Smooth muscle cell (in vitro differentiated cells): ENCODE measurements around the gene ATG16L1. TPM values are rescaled to one million over a fixed set of nuclear protein-coding genes. Genes with fewer than 3 reads are reported as not detected.
A peak's percentile ranks its signal among the peaks of the same experiment; 100 is the strongest.

ENCODE experiments used
- DNase-seq: peaks from one replicate; lab custom pipeline; 2025; ENCODE audit not compliant: unreplicated experiment; lab: John Stamatoyannopoulos, UW
- H2AFZ ChIP-seq: fragments of 200-600 bp; sonication (generic); 2 replicates; pipeline ENCODE4 v1.6.0; 2016; ENCODE audit warnings: antibody characterized with exemption, low read depth, mild to moderate bottlenecking
- H3F3A ChIP-seq: fragments of 200-600 bp; sonication (generic); 2 replicates; pipeline ENCODE4 v1.6.0; 2017; ENCODE audit warnings: antibody characterized with exemption, low read depth
- H3K27ac ChIP-seq: fragments of 200-600 bp; sonication (generic); 2 replicates; pipeline ENCODE4 v1.5.1; 2016; ENCODE audit warnings: low read depth, mild to moderate bottlenecking
- H3K27me3 ChIP-seq: fragments of 200-600 bp; sonication (generic); 2 replicates; pipeline ENCODE4 v1.6.1; 2016; ENCODE audit warnings: low read depth, mild to moderate bottlenecking
- H3K36me3 ChIP-seq: fragments of 200-600 bp; sonication (generic); 2 replicates; pipeline ENCODE4 v1.5.1; 2016; ENCODE audit warnings: low read depth
- H3K4me1 ChIP-seq: fragments of 200-600 bp; sonication (generic); 2 replicates; pipeline ENCODE4 v1.5.1; 2016; ENCODE audit warnings: low read depth
- H3K4me2 ChIP-seq: fragments of 200-600 bp; sonication (generic); 2 replicates; pipeline ENCODE4 v1.6.0; 2016; ENCODE audit warnings: mild to moderate bottlenecking
- H3K4me3 ChIP-seq: fragments of 200-600 bp; sonication (generic); 2 replicates; pipeline ENCODE4 v1.5.1; 2016; ENCODE audit warnings: mild to moderate bottlenecking
- H3K79me2 ChIP-seq: fragments of 200-600 bp; sonication (generic); 2 replicates; pipeline ENCODE4 v1.6.0; 2016; ENCODE audit warnings: low read depth, mild to moderate bottlenecking
- H3K9ac ChIP-seq: fragments of 200-600 bp; sonication (generic); 2 replicates; pipeline ENCODE4 v1.6.0; 2016; ENCODE audit warnings: low read depth
- H3K9me3 ChIP-seq: fragments of 200-600 bp; sonication (generic); replicated peaks from 2 replicates; pipeline ENCODE4 v1.5.1; 2016; ENCODE audit warnings: low read depth
- H4K20me1 ChIP-seq: fragments of 200-600 bp; sonication (generic); 2 replicates; pipeline ENCODE4 v1.6.0; 2016; ENCODE audit warnings: low read depth
- WGBS: methylation state at CpG from one replicate; pipeline ENCODE4 v1.1.7; 2016; ENCODE audit warnings: low lambda C conversion rate; 5-methylcytosine and 5-hydroxymethylcytosine counted together
- polyA plus RNA-seq: library from polyadenylated mRNA; unstranded; fragments of >200 nt; fragmentation: Nextera tagmentation; extraction: Ambion mirVana; gene quantifications from 2 replicates; pipeline ENCODE4 v1.2.1, GENCODE V29; 2016
- total RNA-seq: library from RNA; depleted of rRNA; stranded (reverse); fragments of >200 nt; gene quantifications from 2 replicates; pipeline ENCODE4 v1.2.3, GENCODE V29; 2014
- TF ChIP-seq, protein P1 (sequence below): fragments of 200-600 bp; sonication (generic); IDR thresholded peaks from 2 replicates; pipeline ENCODE4 v1.5.1; 2017; ENCODE audit warnings: borderline replicate concordance, mild to moderate bottlenecking, antibody characterized with exemption; ENCODE audit not compliant: insufficient read depth, poor library complexity, severe bottlenecking

ATG16L1 gene
- total and polyA plus RNA-seq, 2 experiments from 2014 or later: 12.5 to 26.4 TPM

DNA sequence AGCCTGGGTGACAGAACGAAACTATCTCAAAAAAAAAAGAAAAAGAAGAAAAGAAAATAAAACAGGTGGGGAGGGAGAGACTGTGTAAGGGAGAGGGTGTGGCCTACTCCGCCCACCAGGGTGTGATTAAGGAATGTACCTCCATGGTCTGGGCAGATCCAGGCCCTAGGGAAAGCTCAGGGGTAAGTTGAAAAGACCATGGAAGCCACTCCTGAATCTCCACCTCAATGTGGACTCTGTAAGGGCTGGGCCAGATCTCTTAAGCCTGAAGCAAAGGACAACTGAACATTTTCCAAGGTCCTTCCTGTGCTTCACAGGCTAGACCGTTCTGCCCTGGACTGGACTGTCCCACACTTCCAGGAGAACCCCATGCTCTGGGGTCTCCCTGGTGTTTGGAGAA, 9.7 kb upstream of the ATG16L1 start:
- no peaks in the 10 kb centered on the region for H3K9me3 ChIP-seq
- no peaks in the 10 kb centered on the region for H3K79me2 ChIP-seq
- no peaks in the 10 kb centered on the region for H4K20me1 ChIP-seq
- H3K4me1 ChIP-seq: no peaks in the 10 kb centered on the region
- no peaks in the 10 kb centered on the region for H3F3A ChIP-seq
- H3K9ac ChIP-seq: no peak overlapping the region
- H3K27ac ChIP-seq: no peak overlapping the region
- H3K4me3 ChIP-seq: no peak overlapping the region
- H3K27me3 ChIP-seq: no peaks in the 10 kb centered on the region
- DNase-seq: no peak
- WGBS: 80% methylated on average over 3 of the region's 3 CpGs
- H3K36me3 ChIP-seq: no peaks in the 10 kb centered on the region
- TF ChIP-seq, protein P1, sequence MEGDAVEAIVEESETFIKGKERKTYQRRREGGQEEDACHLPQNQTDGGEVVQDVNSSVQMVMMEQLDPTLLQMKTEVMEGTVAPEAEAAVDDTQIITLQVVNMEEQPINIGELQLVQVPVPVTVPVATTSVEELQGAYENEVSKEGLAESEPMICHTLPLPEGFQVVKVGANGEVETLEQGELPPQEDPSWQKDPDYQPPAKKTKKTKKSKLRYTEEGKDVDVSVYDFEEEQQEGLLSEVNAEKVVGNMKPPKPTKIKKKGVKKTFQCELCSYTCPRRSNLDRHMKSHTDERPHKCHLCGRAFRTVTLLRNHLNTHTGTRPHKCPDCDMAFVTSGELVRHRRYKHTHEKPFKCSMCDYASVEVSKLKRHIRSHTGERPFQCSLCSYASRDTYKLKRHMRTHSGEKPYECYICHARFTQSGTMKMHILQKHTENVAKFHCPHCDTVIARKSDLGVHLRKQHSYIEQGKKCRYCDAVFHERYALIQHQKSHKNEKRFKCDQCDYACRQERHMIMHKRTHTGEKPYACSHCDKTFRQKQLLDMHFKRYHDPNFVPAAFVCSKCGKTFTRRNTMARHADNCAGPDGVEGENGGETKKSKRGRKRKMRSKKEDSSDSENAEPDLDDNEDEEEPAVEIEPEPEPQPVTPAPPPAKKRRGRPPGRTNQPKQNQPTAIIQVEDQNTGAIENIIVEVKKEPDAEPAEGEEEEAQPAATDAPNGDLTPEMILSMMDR: no peak
- H3K4me2 ChIP-seq: no peak overlapping the region
- H2AFZ ChIP-seq: no peak overlapping the region

DNA sequence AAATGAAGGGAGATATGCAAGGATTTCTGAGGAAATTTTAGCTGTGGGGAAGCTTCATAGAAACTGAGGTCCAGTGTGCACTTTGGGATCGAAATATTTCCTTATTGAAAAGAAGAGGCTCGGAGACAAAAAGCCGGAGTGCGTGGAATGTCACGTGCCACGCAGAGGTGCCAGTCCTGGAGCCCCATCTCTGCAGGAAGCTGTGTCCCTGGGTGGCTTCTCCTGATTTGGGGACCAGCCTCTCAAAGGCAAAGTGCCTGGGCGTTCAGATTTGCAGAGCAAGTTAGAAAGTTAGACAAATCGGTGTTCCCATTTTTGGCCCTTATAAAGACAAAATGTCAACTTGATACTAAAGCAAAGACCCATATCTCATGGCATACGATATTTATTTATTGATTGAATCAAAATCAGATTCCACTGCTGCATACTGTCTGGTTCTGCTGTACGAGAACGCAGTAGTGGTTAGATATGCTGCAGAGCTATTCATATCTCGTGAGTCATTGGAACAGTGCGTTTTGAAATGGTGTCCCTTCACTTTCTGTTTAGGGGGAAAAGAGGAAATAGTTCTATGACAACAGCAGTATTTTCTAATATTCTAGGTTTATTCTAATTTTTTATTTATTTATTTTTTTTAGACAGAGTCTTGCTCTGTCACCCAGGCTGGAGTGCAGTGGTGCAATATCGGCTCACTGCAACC, 9.1 kb upstream of the ATG16L1 start:
- Histone ChIP-seq H3F3A (no peaks in the 10 kb centered on the region), H3K36me3 (no peaks in the 10 kb centered on the region), H3K4me3 (no peak overlapping the region), H3K4me1 (no peaks in the 10 kb centered on the region), H3K27ac (no peak overlapping the region), H3K9ac (no peak overlapping the region), H2AFZ (no peak overlapping the region), H4K20me1 (no peaks in the 10 kb centered on the region), H3K4me2 (no peak overlapping the region), H3K27me3 (no peaks in the 10 kb centered on the region), H3K79me2 (no peaks in the 10 kb centered on the region), H3K9me3 (no peaks in the 10 kb centered on the region)
- WGBS: 85% methylated on average over 14 of the region's 14 CpGs
- TF ChIP-seq, protein P1: no peak
- DNase-seq: no peak

DNA sequence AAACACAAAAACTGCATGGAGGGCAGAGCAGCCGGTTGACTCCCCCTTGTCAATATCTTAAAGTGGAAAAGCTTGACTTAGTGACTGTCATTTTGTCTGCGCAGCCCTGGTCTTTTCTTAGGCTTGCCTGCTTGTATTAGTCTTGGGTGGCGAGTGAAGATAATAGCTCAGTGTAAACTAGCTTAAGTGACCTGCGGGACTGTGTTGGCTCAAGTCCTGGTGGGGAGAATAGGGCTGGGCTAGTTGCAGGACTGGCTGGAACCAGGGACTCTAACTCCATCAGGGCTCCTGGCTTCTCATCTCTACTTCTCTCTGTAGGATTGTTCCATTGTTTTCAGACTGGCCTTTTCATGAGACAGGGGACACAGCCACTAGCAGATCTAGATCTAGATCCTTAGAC, 8.1 kb upstream of the ATG16L1 start:
- no peak for DNase-seq
- H3K27me3 ChIP-seq: no peaks in the 10 kb centered on the region
- TF ChIP-seq, protein P1: no peak
- no peaks in the 10 kb centered on the region for H3K79me2 ChIP-seq
- peak overlapping the region; percentile 12 for H2AFZ ChIP-seq
- 76% methylated on average over 4 of the region's 4 CpGs for WGBS
- no peak overlapping the region for H3K4me2 ChIP-seq
- H3K9ac ChIP-seq: peak overlapping the region; percentile 17
- no peaks in the 10 kb centered on the region for H3K4me1 ChIP-seq
- no peaks in the 10 kb centered on the region for H3F3A ChIP-seq
- no peak overlapping the region for H3K4me3 ChIP-seq
- H3K36me3 ChIP-seq: no peaks in the 10 kb centered on the region
- no peak overlapping the region for H3K27ac ChIP-seq
- no peaks in the 10 kb centered on the region for H4K20me1 ChIP-seq
- H3K9me3 ChIP-seq: no peaks in the 10 kb centered on the region

DNA sequence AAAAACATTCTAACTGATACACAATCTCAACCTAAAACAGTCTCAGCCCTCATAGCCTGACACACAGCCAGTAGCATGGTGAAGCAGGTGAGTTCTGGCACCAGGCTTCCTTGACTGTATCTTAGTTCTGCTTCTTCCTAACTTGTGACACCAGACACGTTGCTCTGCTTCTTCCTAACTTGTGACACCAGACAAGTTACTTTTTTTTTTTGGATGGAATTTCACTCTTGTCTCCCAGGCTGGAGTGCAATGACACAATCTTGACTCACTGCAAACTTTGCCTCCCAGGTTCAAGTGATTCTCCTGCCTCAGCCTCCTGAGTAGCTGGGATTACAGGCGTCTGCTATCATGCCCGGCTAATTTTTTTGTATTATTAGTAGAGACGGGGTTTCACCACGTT, 6.7 kb upstream of the ATG16L1 start:
- H2AFZ ChIP-seq: no peak overlapping the region
- H3K27ac ChIP-seq: peak overlapping the region; percentile 43

More for the DNA sequence above, 6.7 kb upstream of the ATG16L1 start:
- TF ChIP-seq, protein P1: no peak
- no peaks in the 10 kb centered on the region for H3K9me3 ChIP-seq
- WGBS: 56% methylated on average over 5 of the region's 5 CpGs
- no peak for DNase-seq
- H3F3A ChIP-seq: no peaks in the 10 kb centered on the region
- no peaks in the 10 kb centered on the region for H3K27me3 ChIP-seq
- H4K20me1 ChIP-seq: no peaks in the 10 kb centered on the region
- no peak overlapping the region for H3K4me3 ChIP-seq
- no peaks in the 10 kb centered on the region for H3K79me2 ChIP-seq
- H3K36me3 ChIP-seq: no peaks in the 10 kb centered on the region
- H3K4me1 ChIP-seq: no peaks in the 10 kb centered on the region
- no peak overlapping the region for H3K4me2 ChIP-seq
- no peak overlapping the region for H3K9ac ChIP-seq
